ENCODE results near the gene ADPRH.

ADPRH gene

DNA sequence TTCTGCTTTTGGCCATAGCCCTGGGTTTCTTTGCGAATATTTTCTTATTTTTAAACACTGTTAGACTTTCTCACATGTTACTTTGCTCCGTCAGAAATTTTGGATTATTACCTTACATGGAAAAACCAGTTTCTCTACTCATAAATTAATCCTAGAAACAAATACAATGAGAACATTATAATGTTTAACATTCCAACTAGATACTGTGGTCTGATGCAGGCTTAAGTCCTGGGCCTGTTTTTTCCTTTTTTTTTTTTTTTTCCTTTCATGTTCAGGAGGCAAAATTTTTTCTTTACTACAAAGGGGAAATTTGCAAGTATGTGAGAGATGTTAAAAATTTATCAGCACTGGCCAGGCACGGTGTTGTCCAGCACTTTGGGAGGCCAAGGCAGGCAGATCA is 52.2 kb downstream of the ADPRH start:
- no peak for DNase-seq

DNA sequence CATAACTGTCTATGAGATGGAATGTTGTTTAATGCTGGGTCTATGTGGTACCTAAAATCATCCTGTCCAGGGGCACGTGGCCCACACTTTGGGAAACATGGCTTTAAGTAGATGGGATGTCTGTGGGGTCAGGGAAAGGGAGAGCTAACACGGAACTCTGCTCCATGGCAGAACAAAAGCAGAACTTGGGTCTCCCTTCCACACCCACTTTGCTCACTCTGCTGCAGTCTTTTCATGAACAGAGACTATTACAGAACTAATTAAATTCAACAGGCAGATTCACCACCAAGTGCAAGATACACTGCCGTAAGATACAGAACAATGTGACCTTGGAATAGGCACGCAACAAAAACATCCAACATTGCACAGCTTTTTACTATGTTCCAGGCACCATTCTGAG is 52.9 kb downstream of the ADPRH start:
- no peak for DNase-seq

GRCh38 chr3:119632829-119633228 is 53.5 kb downstream of the ADPRH start:
- no peak for DNase-seq

GRCh38 chr3:119635719-119636118 is 56.4 kb downstream of the ADPRH start:
- no peak for DNase-seq

DNA sequence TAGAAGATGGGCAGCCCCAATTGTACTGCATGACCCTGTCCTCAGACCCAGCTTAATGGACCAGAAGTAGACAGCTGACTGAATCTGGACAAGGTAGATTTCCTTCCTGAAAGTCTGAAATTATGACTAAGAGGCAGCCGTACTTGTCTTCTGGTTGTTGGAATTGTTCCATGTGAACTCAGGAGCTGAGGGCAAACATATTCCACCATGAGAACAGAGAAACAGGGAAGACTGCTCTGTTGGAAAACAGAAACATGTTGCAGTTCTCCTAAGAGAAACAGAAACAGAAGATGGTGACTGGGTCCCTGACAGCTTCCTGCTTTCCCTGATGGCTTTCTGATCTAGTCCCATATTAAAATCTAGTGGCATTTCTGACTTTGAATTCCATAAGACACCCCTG is 57.0 kb downstream of the ADPRH start:
- DNase-seq, result no peak

DNA sequence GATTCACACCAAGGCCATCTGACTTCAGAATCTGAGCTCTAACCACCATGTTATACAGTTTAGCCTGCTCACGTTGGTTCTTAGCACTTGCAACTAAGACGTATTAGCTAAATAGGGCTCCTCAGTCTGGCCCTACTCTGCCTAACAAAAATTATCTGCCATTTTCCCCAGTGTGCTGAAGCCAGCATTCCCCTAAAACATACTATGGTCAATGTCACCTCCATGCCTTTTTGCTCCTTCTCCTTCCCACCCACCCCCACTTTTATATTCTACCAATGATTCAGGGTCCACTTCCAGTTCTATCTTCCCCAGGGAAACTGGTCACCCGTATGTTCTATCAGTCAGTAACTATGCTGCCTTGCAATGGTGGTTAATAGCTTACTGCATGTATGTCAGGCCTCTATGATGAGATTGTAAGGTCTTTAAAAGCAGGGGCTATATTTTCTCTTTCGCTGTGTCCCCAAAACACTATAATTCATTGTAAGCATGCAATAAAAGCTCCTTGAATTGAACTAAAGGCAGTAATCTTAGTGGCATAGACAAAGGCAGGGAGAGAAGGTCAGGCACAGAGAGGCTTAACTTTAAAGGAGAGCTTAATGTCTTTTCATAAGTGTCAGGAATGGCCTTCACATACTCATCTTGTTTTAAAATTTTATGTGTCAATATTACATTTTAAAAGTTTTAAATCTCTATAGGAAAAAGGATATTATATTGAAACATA is 57.8 kb downstream of the ADPRH start:
- DNase-seq, result no peak

DNA sequence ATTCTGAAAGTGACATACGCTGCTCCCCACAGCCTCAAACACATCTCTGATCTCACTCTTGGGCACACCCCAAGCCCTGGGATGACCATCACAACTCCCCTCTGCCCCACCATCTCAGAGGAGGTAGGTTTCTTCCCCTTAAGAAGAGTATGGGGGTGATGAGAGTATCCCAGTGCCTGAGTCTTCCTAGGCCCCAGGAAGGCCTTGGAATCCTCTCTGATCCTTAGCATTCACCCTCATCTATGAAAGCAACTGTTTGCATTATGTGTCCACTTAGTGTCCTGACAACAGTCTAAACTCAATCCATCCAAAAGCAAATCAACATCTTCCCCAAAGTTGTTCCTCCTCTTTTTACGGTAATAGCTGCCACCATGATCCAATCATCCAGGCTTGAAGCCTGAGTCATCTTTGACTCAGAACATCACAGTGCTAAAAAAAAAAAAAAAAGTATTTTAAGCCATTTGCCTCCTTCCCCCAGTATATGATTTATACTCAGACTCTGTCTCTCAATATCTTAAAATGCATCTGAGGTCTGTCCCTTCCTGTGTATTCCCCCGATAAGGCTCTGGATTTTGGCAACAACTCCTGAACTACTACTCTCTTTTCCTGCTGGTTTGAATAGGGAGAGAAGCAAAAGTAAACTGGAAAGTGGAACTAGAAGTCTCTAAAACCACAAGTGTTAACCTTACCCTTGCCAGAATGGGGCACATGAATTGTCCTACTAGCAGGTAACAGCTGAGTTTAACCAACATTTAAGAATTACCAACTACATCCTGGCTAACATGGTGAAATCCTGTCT is 58.6 kb downstream of the ADPRH start:
- DNase-seq, result no peak
